Glutamatergic neuron (in vitro differentiated cells): ENCODE results near the gene PSORS1C1. TPM values are rescaled to one million over a fixed set of nuclear protein-coding genes. Genes with fewer than 3 reads are reported as not detected.
A peak's percentile ranks its signal among the peaks of the same experiment; 100 is the strongest.

Experiments used
- DNase-seq: peaks from one replicate; pipeline ENCODE4 v3.0.0; 2022
- H3K27ac Mint-ChIP-seq: one replicate; pipeline ENCODE4 v1.8.0; 2020; ENCODE audit warnings: mild to moderate bottlenecking, mixed read lengths, inconsistent platforms; ENCODE audit not compliant: unreplicated experiment
- H3K27me3 Mint-ChIP-seq: one replicate; pipeline ENCODE4 v1.8.0; 2020; ENCODE audit warnings: mild to moderate bottlenecking, moderate library complexity, mixed read lengths, inconsistent platforms; ENCODE audit not compliant: unreplicated experiment
- H3K36me3 Mint-ChIP-seq: one replicate; pipeline ENCODE4 v1.8.0; 2020; ENCODE audit warnings: mild to moderate bottlenecking, mixed read lengths, inconsistent platforms; ENCODE audit not compliant: unreplicated experiment
- H3K4me1 Mint-ChIP-seq: one replicate; pipeline ENCODE4 v1.8.0; 2020; ENCODE audit warnings: mild to moderate bottlenecking, low read depth, mixed read lengths, inconsistent platforms; ENCODE audit not compliant: unreplicated experiment
- H3K4me3 Mint-ChIP-seq: one replicate; pipeline ENCODE4 v1.8.0; 2020; ENCODE audit warnings: mild to moderate bottlenecking, mixed read lengths, inconsistent platforms; ENCODE audit not compliant: unreplicated experiment
- H3K9me3 Mint-ChIP-seq: one replicate; pipeline ENCODE4 v1.8.0; 2020; ENCODE audit warnings: mild to moderate bottlenecking, moderate library complexity, mixed read lengths, inconsistent platforms; ENCODE audit not compliant: unreplicated experiment
- total RNA-seq: library from RNA; stranded (reverse); fragmentation: NEBNext Ultra II Directional; extraction: Animal tissue kit (Norgen Biotek cat#: 25700); gene quantifications from one replicate; pipeline ENCODE4 v1.2.1, GENCODE V29; 2021; ENCODE audit not compliant: unreplicated experiment
- TF ChIP-seq, protein P1 (sequence below): fragments of 200-600 bp; sonication (generic); IDR thresholded peaks from one replicate; pipeline ENCODE4 v1.5.0; 2021; ENCODE audit not compliant: partially characterized antibody, unreplicated experiment

The PSORS1C1 gene
- total RNA-seq, 1 donor from 2014 or later = not detected

DNA sequence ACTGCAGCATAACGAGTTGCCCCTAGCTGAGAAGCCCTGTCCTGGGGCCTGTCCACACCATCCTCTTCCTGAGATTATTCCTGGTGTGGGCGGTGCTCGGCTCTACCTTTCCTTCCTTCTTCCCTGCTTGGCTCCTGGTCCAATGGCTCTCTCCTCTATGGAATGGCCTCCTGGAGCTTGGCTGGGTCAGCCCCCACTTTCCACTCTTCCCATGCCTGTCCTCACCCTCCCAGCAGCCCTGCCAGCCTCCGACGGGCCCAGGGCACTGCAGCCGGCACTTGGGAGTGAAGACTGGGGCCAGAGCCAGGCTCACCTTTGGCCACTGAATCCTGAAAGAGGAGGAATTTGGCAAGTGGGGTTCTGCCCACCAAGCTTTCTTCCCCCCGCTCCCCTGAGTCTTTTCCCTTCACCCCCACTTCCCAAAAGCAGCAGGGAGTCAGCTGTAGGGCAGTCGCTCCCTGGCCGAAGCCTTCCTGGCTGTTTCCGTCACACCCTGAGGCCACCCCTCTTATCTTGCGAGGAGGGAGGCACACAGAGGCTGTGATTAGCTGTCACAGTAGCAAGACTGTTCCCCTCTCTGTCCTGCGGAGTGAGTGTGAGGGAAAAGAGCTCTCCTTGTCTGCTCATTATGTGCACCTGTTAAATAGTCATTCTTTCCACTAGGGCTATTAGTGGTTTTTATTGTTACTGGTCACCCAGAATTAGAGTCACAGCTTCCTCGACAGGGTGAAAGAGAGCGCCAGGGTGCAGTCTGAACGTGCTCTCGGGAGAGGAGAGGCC, 12.0 kb downstream of the PSORS1C1 start:
- TF ChIP-seq, protein P1, sequence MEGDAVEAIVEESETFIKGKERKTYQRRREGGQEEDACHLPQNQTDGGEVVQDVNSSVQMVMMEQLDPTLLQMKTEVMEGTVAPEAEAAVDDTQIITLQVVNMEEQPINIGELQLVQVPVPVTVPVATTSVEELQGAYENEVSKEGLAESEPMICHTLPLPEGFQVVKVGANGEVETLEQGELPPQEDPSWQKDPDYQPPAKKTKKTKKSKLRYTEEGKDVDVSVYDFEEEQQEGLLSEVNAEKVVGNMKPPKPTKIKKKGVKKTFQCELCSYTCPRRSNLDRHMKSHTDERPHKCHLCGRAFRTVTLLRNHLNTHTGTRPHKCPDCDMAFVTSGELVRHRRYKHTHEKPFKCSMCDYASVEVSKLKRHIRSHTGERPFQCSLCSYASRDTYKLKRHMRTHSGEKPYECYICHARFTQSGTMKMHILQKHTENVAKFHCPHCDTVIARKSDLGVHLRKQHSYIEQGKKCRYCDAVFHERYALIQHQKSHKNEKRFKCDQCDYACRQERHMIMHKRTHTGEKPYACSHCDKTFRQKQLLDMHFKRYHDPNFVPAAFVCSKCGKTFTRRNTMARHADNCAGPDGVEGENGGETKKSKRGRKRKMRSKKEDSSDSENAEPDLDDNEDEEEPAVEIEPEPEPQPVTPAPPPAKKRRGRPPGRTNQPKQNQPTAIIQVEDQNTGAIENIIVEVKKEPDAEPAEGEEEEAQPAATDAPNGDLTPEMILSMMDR = no peak
- Mint-ChIP-seq H3K36me3 (no peaks in the 10 kb centered on the region), H3K27me3 (peaks cover 2% of the 10 kb centered on the region), H3K27ac (no peak overlapping the region), H3K4me3 (no peak overlapping the region), H3K4me1 (no peaks in the 10 kb centered on the region), H3K9me3 (no peaks in the 10 kb centered on the region)
- no peak for DNase-seq

DNA sequence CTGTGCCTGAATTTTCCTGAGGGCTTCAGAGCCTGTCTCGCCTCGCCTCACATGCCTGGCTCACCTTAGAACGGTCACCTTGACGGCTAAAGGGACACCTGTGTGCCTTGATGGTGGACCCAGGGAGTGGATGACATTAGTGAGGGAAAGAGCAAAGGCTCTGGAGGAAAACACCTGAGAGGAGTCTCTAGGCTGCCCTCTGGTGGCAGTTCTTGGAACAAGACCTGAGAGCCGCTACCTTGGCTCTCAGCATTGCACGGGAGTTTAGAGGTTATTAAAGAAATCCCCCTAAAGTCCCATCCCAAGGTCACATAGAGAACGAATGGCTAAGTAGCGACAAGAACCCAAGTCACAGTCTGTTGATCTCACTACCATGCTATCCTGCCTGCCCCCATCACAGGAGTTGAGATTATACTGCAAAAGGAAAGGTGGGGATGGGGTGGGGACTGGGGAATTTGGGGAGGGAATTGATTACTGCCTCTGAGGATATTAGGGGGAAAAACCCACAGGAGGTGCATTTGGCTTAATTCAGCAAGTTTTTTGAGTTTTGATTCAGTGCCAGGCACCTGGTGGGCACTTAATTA, 13.6 kb downstream of the PSORS1C1 start:
- Mint-ChIP-seq H3K36me3 (no peaks in the 10 kb centered on the region), H3K4me1 (no peaks in the 10 kb centered on the region), H3K27me3 (peaks cover 2% of the 10 kb centered on the region), H3K9me3 (no peaks in the 10 kb centered on the region), H3K4me3 (no peak overlapping the region), H3K27ac (no peak overlapping the region)
- TF ChIP-seq, protein P1 = peak; percentile 86
- DNase-seq = peak; percentile 78

DNA sequence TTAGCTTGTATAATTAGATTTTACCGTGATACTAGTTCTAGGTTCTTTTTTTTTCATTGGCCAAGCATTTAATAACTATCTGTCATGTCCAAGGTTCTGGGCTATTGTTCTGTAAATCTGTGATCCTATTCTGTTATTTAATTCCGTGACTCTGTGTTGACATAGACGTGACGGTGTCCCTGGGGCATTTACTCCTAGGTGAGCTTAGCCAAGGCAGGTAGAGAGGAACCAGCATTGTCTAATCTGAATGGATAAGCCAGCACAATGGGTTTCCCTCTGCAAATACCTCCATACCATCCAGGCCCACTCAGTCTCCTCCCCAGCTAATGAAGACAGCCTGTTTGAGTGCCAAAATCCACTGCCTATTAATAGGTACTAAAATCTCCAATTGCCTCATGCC, 14.5 kb downstream of the PSORS1C1 start:
- TF ChIP-seq, protein P1 = no peak
- no peak for DNase-seq
- H3K27ac Mint-ChIP-seq = no peak overlapping the region
- no peaks in the 10 kb centered on the region for H3K9me3 Mint-ChIP-seq
- H3K27me3 Mint-ChIP-seq = peaks cover 2% of the 10 kb centered on the region
- no peaks in the 10 kb centered on the region for H3K4me1 Mint-ChIP-seq
- no peaks in the 10 kb centered on the region for H3K36me3 Mint-ChIP-seq
- H3K4me3 Mint-ChIP-seq = no peak overlapping the region

DNA sequence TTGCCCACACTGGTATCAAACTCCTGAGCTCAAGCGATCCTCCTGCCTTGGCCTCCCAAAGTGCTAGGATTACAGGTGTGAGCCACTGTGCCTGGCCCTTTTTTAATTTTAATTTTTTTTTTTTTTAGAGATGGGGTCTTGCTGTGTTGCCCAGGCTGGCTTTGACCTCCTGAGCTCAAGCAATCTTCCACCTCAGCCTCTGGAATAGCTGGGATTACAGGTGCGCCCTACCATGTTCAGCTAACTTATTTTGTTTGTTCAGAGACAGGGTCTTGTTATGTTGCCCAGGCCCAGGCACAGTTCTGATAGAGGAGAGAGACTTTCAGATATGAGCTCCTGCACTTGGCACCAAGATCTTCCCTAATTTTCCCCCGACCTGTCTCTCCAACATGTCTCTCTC, 16.2 kb downstream of the PSORS1C1 start:
- no peaks in the 10 kb centered on the region for H3K9me3 Mint-ChIP-seq
- H3K4me3 Mint-ChIP-seq = no peak overlapping the region
- no peak for DNase-seq
- H3K27me3 Mint-ChIP-seq = peaks cover 2% of the 10 kb centered on the region
- no peaks in the 10 kb centered on the region for H3K36me3 Mint-ChIP-seq
- TF ChIP-seq, protein P1 = no peak
- H3K4me1 Mint-ChIP-seq = no peaks in the 10 kb centered on the region
- H3K27ac Mint-ChIP-seq = no peak overlapping the region

DNA sequence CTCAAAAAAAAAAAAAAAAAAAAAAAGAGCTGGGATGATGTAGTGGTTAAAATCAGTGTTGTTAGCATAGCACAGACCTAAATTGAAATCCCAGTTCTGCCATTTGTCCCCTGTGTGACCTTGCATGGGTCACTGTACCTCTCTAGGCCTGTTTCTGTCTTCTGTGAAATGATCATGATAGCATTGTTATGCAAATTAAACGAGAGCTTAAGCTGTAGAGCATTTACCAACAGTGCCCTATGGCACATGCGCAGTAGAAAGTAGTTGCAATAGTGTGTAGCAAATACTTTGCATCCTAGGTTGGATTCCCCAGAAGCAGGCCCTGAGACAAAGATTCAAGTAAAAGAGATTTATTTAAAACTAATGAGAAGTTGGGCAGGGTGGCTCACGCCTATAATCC, 17.0 kb downstream of the PSORS1C1 start:
- TF ChIP-seq, protein P1 = no peak
- peaks cover 2% of the 10 kb centered on the region for H3K27me3 Mint-ChIP-seq

More for the DNA sequence above, 17.0 kb downstream of the PSORS1C1 start:
- no peak overlapping the region for H3K4me3 Mint-ChIP-seq
- DNase-seq = no peak
- H3K36me3 Mint-ChIP-seq = no peaks in the 10 kb centered on the region
- peaks cover 2% of the 10 kb centered on the region for H3K9me3 Mint-ChIP-seq
- H3K4me1 Mint-ChIP-seq = no peaks in the 10 kb centered on the region
- no peak overlapping the region for H3K27ac Mint-ChIP-seq
